Retinal pigment epithelial cell (primary cell): Measurements from ENCODE around the gene PCSK6.

Experiments
- DNase-seq: peaks from one replicate; pipeline ENCODE4 v3.0.0-alpha.2; 2010; ENCODE audit warnings: low read depth
- H3K4me3 ChIP-seq: 2 replicates; pipeline ENCODE4 v1.5.1; 2011; ENCODE audit warnings: mild to moderate bottlenecking, low read length, control low read depth, moderate library complexity
- CTCF ChIP-seq: conservative IDR thresholded peaks from 2 replicates; pipeline ENCODE4 v1.5.1; 2011; ENCODE audit warnings: low read depth, low read length, control low read depth, inconsistent platforms

Gene PCSK6

GRCh38 chr15:101444015-101444414 is 45.5 kb downstream of the PCSK6 start:
- H3K4me3 ChIP-seq: no peak overlapping the region
- no peak for TF ChIP-seq CTCF
- DNase-seq: no peak

- no peak for DNase-seq
- TF ChIP-seq CTCF: no peak
- H3K4me3 ChIP-seq: no peak overlapping the region
These were observed 47.2 kb downstream of the PCSK6 start for GRCh38 chr15:101442272-101442671.

- TF ChIP-seq CTCF: no peak
- no peak overlapping the region for H3K4me3 ChIP-seq
- no peak for DNase-seq
These were observed 47.8 kb downstream of the PCSK6 start for GRCh38 chr15:101441696-101442095.

- TF ChIP-seq CTCF: no peak
- no peak for DNase-seq
- H3K4me3 ChIP-seq: no peak overlapping the region
These were observed 48.5 kb downstream of the PCSK6 start for GRCh38 chr15:101440846-101441590.

GRCh38 chr15:101439920-101440319 is 49.6 kb downstream of the PCSK6 start:
- H3K4me3 ChIP-seq: no peak overlapping the region
- DNase-seq: no peak
- TF ChIP-seq CTCF: no peak

- DNase-seq: no peak
- no peak overlapping the region for H3K4me3 ChIP-seq
- no peak for TF ChIP-seq CTCF
These were observed 50.1 kb downstream of the PCSK6 start for GRCh38 chr15:101439285-101439919.
